ENCODE results near the gene NIPAL1. TPM values are rescaled to one million over a fixed set of nuclear protein-coding genes. Genes with fewer than 3 reads are reported as not detected.

Gene NIPAL1
- total and polyA plus RNA-seq, 2 donors = 1.2 to 13.7 TPM

DNA sequence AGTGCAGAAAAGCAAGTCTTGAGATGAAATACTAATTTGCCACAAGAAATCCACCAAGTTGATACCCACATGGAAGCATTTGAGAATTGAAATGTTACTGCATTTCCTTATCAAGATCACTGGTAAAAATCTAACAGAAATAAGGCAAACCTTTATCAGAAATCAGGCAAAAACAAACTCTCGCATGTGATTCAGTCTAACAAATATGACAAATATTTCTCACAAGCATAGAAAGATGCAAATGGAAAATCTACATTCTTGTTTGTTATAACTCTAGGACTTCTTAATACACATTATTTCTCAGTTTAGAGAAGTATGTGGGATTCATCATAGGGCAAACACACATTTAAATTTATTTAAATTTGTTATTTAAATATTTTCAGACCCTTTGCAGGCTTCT is 64.6 kb downstream of the NIPAL1 start:
- Histone ChIP-seq H3K4me1 (ENCODE audit: insufficient read depth) (no peaks in the 10 kb centered on the region), H3K4me3 (ENCODE audit: low read depth, low read length) (no peak overlapping the region), H3K27ac (ENCODE audit: low read depth) (no peak overlapping the region), H3K36me3 (ENCODE audit: insufficient read depth) (no peaks in the 10 kb centered on the region)
- DNase-seq (ENCODE audit: extremely low spot score) = no peak
- WGBS = 51% methylated on average over 1 of the region's 1 CpG

DNA sequence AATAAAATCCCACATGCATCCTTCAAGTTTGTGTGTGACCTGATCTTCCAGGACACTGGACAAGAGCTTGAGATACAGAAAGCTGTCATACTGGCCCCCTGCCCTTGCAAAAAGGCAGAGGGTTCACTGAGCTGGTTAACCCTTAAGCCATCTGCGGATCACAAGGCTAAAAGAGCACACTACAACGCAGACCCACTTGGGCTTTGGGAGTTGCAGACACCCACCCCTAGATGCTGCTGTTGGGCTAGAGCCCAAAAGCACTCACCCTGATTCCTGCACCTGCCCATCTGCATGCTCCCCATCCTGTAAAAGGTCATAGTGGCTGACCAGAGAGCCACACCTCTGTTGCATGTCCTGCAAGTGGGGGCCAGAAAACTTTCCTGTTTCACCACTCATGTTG is 66.4 kb downstream of the NIPAL1 start:
- H3K4me1 ChIP-seq (ENCODE audit: insufficient read depth) = no peaks in the 10 kb centered on the region
- H3K36me3 ChIP-seq (ENCODE audit: insufficient read depth) = no peaks in the 10 kb centered on the region
- DNase-seq (ENCODE audit: extremely low spot score) = no peak
- H3K27ac ChIP-seq (ENCODE audit: low read depth) = no peak overlapping the region
- 82% methylated on average over 2 of the region's 2 CpGs for WGBS
- H3K4me3 ChIP-seq (ENCODE audit: low read depth, low read length) = no peak overlapping the region

DNA sequence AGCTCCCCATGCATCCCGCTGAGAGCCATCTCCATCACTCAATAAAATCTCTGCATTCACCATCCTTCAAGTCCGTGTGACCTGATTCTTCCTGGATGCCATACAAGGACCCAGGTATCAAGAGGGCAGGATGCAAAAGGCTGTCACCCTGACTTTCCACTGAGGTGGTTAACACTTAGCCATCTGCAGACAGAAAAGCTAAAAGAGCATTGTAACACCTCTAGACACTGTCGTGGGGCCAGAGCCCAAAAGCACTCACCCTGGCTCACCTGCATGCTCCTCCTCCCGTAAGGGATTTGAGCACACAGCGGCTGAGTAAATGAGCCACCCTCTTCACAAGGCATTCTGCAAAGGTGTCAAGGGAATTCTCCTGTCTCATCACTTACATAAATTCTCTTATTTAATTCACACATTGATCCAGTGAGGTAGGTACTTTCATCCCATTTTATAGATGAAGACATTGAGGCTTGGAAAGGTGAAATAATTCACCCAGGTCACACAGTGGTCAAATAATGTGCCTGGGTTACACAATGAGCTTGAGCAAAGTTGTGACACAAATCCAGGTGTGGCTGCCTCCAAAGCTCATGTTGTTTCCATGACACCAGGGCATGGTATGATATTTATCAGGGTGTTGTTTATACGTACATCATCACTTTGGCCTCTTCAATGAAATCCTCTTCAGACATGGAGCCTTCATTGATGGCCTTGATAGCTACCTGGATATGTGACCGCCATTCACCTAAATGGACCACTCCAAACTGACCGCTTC is 69.4 kb downstream of the NIPAL1 start:
- Histone ChIP-seq H3K36me3 (ENCODE audit: insufficient read depth) (no peaks in the 10 kb centered on the region), H3K27ac (ENCODE audit: low read depth) (no peak overlapping the region), H3K4me1 (ENCODE audit: insufficient read depth) (no peaks in the 10 kb centered on the region), H3K4me3 (ENCODE audit: low read depth, low read length) (no peak overlapping the region)
- DNase-seq (ENCODE audit: extremely low spot score) = no peak
- 63% methylated on average over 8 of the region's 8 CpGs for WGBS

Other genes starting within 250 kb of the NIPAL1 start
- gene CORIN, start 178.7 kb upstream of the NIPAL1 start, total RNA-seq = 20.9 TPM
- gene CORIN, start 178.7 kb upstream of the NIPAL1 start, polyA plus RNA-seq = 8.6 TPM
- gene NFXL1, start 102.2 kb upstream of the NIPAL1 start, total RNA-seq = 24.4 TPM
- 4.9 TPM for gene NFXL1, start 102.2 kb upstream of the NIPAL1 start, polyA plus RNA-seq
- 8.2 TPM for gene CNGA1, start 91 bp upstream of the NIPAL1 start, total RNA-seq
- gene CNGA1, start 91 bp upstream of the NIPAL1 start, polyA plus RNA-seq = 2.5 TPM
- gene TXK, start 117.5 kb downstream of the NIPAL1 start, total RNA-seq = 7.3 TPM
- gene TXK, start 117.5 kb downstream of the NIPAL1 start, polyA plus RNA-seq = 0.89 TPM